OCI-M1 (cell line): Measurements from ENCODE around the gene PARD3B.

Experiments
- DNase-seq: peaks from one replicate; lab custom pipeline; 2025; lab: John Stamatoyannopoulos, UW

Gene PARD3B

DNA sequence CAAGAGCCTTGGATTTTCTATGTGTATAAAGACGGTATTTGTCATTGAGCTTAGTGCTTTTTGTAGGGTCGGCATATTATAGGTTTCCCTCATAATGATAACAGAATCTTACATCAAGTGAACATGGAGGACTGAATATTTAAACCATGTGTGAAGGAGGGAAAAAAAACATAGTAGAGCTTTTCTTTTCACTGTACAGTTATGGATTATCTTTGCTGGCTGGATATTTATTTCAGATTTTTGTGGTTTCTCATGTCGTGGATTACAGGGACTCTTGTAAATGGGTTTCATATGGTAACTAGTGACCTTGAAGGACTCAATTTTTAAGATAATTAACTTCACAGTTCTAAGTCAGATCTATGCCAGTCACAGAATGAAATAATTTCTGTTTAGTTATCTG lies 806.8 kb downstream of the PARD3B start:
- DNase-seq: no peak

DNA sequence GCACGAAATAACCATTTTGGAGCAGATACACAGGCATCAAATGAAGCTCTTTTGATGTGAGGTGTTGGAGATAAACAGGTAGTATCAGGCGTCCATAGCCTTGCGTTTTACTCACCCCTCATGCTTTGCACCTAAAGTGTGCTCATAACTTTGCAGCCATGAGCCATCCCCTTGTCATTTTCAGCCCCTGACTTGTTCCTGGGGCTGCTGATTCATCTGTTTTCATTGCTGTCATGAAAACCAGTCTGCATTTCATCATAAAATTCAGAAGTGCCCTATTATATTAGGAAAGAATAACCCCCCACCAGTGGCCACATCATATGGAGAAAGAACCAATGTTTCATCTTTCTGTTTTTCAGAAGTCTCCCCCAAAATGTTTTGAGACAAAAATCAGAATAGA lies 807.3 kb downstream of the PARD3B start:
- DNase-seq: no peak

DNA sequence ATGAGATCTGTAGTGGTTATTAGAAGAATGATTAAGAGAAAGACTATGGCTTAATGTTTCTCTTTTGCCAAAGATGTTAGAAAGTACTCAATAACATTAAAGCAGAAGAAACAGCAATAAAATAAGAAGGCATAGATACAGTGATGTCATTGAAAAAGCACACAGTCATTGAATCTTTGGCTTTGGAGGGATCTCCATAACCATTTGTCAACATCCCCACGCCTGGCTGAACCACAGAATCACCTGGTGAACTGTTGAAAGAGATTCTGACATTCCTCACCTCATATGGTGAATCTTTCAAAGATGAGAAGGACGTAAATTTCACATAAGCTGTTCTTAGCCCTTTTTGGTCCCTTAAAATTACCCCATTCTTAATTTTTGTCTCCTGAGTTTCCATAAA lies 812.5 kb downstream of the PARD3B start:
- no peak for DNase-seq

DNA sequence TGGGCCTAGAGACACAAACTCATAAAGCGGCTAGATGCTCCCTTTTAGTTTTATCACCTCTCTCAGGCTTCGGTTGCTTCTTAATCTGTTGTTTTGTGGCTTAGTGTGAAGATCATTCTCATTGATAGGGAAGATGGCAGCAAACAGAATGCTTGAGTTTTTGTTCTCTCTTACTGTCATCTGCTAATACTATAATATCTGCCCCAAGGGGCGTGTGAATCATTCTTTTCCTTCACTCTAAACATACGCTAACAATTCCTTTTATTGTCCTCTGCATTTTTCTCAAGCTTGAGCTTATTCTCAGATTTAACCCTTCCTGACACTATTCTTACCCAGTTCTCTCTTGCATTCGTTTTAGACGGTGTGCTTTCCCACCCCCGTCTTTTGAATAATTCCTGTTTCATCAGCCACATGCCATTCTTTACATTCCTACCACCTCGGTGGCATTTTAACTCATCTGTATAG lies 813.1 kb downstream of the PARD3B start:
- peak; percentile 53 for DNase-seq

DNA sequence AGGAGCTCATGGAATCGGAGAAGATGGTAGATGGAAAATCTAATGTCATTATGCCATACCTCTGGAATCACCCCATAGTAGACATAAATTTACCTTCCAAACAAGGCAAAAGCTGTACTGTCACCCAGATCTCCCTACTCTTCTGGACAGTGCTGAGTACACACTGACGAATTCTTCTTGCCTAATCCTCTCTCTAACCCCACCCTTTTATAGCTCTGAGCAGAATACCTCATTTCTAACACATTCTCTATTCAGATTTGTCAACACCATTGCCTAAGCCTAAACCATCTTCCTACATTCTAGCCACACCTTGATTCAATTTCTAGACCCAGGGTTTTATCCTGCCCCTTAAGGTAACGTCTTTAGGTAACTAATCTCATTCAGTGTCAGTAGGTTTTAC lies 816.0 kb downstream of the PARD3B start:
- DNase-seq: no peak

DNA sequence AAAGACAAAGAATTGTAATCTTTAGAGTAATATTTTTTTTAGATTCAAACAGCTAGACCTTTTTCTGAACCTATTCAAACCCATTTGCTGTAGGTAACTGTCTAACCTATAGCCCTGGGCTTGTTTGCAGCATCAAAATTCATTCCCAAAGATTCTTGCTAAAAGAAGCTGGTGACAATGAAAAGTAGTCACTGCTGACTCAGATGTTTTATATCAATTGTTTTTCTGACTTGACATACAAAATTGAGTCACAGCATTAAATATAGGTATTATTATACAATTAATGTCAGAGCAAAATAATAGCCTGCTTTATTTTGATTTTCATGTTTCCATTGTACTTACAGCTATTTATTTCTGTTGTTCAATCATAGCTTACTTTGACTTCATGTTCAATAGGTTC lies 816.7 kb downstream of the PARD3B start:
- DNase-seq: no peak

DNA sequence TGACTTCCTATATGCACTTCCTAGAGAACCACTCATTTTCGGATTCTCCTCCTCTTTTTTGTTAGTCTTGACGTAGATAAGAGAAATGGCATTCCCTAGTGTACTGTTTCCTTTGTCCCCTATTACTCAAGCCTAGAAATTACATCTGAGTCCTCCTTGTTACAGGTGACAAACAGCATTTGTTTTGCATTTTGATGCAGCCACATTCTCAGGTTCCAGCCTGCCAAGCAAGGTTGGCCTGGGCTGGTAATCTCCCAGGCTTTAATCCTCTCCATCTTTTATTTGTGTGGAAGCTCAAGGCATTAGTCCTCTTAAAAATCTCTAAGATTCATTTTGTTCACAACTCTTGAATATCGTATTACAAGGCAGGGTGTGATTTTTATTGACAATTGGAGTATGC lies 819.0 kb downstream of the PARD3B start:
- no peak for DNase-seq

DNA sequence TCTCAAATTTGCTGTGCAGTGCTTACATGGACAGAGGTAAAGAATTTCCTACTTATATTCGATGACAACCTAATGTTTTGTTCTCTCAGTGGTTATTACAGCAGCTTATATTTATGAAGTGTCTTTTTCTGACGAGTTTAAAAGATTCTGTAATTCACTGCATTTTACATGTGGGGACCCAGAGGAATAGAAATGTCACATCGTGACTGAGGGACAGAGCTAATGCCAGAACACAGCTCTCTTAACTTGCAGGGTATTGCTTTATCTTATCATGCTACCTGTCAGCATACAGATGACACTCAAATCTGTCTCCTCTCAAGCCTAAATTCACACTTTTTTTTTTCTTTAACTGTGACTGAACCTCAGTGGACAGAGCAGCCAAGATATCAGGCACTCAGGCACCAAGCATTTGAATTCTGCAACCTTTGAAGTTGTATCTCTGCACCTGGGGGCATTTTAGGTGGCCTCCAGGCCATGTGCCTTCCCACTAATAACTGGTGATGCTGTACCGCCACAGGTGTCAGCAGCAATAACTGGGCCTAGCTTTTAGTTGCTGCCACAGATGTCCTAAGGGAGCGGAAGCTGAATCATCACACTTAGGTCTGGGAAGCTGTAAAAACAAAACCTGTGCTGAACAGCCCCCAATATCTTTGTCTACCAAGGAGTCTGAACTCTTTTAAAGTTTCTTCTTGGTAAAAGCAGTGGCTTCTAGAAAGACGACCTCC lies 821.2 kb downstream of the PARD3B start:
- no peak for DNase-seq

DNA sequence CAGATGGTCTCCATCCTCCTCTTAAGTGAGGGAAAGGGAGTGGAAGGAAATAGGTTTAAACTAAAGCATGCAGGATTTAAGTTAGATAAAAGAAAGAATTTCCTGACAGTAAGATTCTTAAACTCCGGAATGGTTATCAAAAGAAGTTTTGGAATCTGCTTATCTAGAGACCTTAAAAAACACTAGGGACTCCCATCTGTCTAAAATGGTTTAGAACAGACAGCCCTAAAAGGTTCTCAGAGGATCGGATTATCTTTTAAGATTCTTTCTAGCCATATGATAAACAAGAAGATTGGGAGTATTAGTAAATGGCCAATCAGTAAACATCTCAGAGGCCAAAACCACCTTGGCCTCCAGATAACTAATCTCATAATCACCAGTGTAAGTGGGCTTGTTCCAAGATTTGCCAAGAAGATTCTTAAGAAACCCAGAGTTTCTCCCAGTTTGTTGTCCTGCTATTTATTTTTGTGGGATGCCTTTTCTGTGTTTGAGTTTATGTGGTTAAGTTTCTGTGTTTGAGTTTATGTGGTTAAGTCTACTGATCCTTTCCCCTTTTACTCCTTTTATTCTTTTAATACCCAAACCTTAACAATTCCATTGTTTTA lies 822.2 kb downstream of the PARD3B start:
- no peak for DNase-seq

DNA sequence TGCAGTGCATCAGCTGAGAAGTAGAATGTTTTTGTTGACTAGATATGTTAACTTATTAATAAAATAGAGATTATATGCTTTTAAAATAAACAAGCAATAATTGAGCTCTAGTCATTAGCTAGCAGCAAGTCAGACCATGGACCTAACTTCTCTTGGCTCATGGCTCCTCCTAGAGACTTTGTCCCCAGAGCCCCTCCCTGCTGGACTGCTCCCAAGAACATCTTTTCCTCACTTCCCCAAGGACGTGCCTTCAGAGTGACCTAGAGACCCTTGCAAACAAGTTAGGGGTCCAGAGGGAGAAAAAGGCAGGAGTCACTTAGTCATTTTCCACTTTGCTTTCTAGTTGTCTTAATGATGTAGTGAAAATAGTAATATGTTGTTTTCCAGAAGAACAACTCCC lies 824.5 kb downstream of the PARD3B start:
- no peak for DNase-seq

DNA sequence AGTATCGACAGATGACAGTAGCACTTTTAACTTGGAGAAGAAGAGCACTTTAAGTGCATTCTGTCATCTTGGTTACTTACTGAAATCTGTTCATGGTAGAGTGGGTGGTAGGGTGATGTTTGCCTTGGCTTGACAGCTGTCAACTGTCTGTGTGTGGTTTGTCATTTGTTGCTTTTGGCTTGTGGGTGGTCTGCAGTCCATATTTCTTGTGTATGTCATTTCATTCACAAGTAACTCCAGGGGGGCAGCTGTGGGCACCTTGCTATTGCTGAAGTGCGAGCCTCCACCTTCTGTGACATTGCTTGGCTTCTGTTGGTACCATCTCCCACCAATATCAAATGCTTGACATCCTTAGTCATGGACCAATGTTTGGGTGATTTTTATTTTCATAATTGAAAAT lies 825.5 kb downstream of the PARD3B start:
- DNase-seq: no peak

DNA sequence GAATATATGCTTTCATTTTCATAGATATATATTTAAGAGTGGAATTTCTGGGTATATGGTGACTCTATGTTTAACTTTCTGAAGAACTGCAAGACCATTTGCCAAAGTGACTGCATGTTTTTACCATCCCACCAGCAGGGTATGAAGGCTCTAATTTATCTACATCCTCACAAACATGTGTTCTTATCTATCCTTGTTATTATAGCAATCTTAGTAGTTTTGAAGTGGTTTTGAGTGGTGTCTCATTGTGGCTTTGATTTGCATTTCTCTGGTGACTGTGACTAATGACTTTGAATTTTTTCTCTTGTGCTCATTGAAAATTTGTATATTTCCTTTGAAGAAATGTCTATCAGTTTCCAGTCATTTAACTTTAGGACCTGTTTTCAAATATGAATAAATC lies 826.9 kb downstream of the PARD3B start:
- DNase-seq: peak; percentile 57

DNA sequence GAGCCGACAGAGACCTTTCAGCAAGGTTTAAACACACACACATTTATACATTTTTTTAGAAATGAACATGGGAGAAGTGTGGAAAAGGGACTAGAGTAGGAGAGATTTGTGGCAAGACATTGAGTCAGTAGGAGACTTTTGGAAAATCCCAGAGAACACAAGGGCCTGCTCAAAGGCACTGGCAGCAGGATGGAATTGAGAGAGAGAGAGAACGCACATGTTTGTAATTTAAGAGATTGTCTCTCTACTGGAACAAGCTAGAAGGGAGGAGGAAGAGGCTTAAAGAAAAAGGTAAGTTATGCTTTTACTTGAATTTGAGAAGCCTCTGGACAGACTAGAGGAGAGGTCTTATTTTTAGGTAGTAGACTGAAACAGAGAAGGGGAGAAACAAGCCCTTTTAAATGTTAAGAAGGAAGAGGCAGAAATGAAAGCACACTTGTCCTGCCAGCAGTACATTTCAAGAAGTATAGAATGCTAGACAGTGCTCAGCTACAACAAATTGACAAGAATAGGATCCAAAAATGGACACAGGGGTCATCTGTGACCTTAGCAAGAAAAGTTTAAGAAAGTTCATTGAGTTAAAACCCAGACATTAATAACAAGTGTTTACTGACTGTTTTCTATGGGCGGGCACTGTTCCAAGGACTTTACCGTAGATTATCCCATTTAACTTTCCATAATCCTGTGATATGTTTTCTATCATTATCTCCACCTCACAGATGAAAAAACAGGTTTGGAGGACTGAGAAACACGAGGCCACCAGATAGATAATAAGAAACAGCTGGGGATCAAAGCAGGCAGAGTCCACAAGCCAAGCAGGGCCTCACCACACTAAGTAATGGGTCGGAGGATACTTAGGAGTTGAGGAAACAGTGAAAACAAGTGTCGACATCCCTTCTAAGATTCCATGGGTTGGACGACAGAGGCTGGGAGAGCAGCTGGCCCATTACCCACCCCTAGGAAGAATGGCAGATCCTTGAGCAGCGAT lies 830.5 kb downstream of the PARD3B start:
- DNase-seq: no peak

DNA sequence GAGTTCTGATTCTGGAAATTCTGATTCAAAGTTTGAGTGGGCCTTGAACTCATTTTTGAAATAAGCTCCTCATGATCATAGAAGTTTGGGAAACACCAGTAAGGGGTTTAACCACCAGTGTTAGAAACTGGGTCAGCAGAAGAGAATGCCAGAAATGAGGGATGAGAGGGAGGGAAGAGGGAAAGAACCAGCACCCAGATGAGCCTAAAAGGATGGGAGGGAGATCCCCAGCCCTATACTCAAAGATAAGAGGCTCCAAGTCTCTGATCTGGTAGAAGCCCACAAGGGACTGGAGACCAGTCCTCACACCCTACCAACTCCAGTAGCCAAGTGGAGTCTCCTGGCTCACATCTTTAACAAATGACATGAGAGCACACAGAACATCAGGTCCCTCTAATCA lies 832.0 kb downstream of the PARD3B start:
- no peak for DNase-seq

DNA sequence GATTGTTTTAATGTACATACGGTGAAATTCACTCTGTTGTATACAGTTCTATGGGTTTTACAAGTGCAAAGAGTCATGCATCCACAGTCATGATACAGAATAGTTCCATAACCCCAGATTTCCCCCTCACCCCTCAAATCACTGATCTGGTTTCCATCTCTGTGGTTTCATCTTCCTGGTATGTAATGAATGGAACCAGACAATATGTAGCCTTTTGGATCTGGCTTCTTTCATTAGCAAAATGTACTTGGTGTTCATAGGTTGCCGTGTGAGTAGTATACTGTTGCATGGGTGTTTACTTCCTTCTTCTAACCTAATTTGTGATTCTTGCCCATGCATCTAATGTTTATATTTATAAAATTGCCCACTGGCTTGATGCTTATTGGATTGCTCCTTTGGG lies 838.3 kb downstream of the PARD3B start:
- no peak for DNase-seq

DNA sequence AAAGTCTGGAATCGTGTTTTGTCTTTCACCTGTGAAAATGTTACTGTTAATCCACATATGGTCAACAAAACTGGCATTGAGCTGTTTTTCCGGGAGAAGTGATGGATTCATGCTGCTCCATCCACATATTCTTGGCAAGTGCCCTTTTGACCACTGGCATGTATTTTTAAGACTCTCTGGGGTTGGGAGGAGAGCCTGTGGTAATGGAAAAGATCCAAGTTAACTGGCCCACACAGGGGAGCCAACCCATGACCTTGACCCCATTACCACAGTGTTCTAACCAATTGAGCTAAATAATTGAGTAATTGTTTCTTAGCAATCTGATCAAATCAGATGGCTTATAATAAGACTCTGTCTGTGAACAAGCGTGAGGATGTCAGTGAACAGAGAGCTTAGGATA lies 840.8 kb downstream of the PARD3B start:
- DNase-seq: no peak

DNA sequence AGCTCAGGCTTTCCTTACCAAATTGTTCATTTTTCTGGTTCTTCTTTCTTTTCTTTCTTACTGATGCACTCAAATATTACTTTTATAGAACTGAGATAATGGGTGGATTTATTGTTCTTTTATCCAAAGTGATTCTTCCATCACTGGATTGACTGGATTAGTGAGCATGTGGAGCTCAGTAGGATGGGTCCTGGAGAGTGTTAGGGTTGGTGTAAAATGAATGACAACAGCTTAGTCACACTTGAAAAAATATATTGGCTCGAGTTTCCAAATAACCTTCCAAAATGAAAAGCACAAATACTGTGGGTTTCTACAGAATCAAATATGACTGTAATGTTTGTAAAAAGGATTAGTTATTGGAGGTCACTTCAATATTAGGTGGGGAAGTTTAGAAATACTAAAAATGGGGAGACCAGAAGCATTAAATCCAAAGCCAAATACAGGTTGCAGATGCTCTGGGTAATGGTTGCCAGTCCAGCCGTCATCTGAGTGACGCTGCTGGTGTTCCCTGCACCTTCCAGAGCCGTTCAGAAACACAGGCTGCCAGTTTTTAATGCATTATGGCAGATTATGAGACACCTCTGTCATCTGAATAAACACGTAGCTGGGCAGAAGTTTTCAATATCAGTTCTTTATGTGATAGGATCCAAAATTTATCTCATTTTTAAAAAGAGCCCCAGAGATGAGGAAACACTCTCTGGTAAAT lies 842.2 kb downstream of the PARD3B start:
- DNase-seq: no peak

DNA sequence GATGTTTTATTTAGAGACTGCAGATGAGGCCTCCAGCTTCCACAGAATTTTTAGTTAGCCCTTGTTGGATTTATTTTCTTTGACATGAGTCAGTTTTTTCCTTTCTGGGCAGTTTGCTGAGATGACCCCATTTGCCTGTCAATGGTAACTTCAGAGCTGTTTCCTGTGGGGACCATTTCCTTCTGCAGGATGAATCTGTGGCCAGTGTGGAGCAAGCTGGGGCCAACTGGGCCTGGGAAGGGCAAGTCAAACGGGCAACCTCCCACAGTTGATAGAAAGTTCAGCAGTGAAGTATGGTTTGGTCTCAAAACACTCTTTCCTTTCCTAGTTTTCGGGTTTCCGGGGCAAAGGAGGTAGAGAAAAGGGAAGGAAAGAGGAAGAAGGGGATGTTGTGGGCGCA lies 845.6 kb downstream of the PARD3B start:
- DNase-seq: no peak

DNA sequence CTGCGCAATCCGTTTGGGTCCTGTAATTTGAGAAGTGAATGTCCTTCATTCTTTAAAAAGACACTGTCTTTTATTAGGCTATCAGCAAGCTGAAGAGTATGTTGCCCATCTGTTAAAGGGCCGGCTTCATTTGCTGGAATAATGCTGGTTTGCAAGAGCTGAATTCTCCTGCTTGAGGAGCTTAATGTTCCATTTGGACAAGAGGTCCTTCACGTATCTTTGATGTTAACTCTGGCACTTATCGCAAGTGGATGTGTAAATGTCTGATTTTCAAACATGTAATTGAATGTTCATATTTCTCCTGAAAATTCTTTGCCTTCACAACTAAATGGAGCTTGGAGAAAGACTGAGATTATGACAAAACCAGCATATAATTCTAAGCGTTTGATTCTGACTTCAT lies 856.2 kb downstream of the PARD3B start:
- no peak for DNase-seq

DNA sequence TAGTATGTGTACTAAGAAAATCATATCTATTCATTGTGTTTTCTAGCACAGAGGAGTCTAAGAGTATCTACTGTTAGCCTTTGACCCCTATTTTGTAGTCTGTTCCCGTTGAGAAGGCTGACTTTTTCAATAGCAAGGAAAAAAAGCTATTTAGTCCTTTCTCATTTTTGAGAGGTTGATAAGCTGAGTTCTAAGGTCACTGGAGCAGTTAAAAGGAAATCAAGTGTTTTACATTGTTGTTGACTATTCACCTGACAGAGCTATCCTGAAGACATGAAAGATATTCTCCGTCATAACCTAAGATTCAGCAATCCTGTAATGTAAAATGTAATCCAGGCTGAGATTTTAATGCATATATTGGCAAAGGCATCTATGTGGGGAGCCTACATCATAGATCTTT lies 856.7 kb downstream of the PARD3B start:
- DNase-seq: no peak

DNA sequence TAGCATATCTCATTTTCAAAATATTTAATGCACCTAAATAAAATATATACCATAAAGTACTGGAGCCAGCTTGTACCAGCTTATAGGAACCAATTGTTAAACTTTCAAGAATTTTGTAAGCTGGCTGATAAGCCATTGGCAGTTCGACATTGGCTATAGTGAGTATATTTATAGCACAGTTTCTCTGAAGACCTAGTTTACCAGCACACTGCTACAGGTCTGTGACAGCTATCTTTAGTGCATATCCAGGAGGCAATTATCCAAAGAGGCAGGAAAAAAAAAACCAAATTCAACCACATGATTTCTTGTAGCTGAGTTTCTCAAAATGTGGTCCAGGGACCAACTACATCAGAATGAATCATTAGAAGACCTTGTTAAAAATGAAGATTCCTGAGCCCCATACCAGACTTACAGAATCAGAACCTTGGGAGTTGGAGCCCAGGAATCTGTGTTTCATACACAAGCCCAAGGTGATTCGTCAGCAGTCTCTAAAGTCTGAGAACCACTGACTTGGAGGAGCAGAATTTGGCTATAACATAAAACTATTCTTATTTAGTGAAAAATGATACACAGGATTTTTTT lies 858.1 kb downstream of the PARD3B start:
- no peak for DNase-seq

DNA sequence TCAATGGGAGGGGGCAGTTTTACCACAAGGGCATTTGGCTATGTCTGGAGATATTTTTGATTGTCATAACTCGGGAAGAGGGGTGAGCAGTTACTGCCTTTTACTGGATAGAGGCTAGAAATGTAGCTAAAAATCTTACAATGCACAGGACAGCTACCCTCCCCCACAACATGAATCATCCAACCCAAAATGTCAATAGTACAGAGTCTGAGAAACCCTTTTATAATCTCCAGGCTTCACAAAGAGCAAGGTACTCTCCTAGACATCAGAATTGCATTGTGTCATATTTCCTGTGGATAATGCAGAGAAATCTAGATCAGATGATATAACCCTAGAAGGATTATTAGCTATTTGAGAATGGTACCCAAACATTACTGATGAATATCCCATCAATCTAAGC lies 859.9 kb downstream of the PARD3B start:
- no peak for DNase-seq
